Central memory CD4-positive, alpha-beta T cell (primary cell): Measurements from ENCODE around the gene FITM2.

Experiments
- DNase-seq: peaks from one replicate; pipeline ENCODE4 v3.0.0; 2022

The FITM2 gene

GRCh38 chr20:44279228-44279627 lies 31.8 kb downstream of the FITM2 start:
- no peak for DNase-seq

GRCh38 chr20:44274303-44275017 lies 36.5 kb downstream of the FITM2 start:
- no peak for DNase-seq

DNA sequence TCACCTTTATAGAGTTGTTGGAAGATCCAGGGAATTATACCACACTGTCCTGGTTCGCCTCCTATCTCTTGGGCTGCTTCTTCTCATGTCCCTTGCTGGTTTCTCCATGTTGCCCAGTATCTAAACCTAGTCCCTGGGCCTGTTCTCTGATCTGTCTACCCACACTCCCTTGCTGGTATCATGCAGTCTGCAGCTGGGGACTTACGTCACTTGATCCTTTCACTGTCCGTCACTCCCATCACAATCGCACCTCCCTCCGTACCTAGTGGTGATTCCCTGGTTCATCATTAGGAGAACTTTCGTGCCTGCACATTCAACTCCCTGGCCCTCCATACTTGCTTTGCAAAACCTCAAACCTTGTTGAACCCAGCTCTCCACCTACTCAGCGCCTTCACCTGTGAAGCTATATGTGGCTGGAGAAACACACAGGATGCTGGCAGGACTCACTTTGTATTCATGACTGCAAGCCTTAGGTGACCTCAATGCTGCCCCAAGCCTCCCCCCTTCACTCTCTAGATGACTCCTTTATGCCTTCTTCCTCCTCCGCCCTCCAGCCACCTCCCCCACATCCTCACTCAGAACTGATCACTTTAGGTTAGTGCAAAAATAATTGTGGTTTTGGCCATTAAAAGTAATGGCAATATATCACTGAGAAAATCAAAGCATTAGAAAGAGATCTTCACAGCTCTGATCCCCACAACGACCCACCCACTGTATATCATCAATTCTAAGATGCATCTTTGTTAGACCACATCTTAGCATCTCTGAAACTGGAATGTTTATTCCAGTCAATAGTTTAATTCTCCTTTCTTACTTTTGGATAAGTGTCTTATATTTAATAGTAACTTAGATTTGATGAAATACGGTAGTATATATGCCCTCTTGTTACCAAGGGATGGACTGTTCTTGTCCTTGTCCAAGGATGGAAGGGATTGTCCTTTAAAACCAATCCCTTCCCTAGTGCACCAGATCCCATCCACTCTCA lies 37.5 kb downstream of the FITM2 start:
- DNase-seq: no peak

GRCh38 chr20:44271915-44272663 lies 38.9 kb downstream of the FITM2 start:
- no peak for DNase-seq

DNA sequence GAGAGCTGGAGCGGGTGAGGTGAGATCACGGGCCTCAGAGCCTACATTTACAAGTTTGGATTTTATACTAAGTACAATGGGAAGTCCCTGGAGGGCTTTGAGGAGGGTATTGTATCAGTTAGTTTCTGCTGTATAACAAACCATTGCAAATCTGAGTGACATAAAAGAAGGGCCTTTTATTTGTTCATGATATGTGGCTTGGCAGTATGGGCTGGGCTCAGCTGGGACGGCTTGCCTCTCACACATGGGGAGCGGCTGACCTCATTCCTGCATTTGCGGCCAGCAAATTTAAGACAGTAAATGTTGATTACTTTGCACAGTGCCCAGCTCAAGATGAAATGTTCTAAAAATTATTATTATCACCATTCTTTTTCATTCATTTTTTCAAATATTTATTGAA lies 42.2 kb downstream of the FITM2 start:
- DNase-seq: no peak

DNA sequence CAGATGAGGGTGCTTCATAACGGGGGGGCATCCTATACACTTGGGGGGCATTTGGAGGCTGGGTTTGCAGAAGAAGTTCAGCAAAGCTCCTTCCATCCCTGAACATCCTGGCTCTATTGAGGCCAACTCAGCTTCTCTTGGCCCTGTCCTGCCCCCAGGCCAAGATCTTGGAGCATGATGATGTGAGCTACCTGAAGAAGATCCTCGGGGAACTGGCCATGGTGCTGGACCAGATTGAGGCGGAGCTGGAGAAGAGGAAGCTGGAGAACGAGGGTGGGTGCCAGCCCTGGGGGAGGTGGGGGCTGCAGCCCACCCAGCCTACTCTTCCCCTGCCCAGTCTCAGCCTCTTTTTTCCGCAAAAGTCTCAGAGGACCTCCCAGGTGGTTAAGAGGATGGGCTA lies 46.7 kb downstream of the FITM2 start:
- DNase-seq: no peak

GRCh38 chr20:44258226-44258890 lies 52.6 kb downstream of the FITM2 start:
- DNase-seq: no peak

DNA sequence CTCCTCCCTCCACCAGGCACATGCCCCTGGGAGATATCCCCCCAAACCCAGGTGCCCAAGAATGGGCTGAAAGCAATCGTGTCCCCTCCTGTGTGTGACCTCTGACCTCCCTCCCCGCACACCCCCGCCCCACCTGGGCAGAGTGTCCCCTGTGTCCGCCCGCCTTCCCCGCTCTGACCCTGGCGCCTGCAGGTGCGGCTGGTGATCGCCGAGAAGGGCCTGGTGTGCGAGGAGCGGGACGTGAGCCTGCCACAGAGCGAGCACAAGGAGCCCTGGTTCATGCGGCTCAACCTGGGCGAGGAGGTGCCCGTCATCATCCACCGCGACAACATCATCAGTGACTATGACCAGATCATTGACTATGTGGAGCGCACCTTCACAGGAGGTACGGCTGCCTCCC lies 54.0 kb downstream of the FITM2 start:
- no peak for DNase-seq

- DNase-seq: no peak
These were observed 55.1 kb downstream of the FITM2 start for GRCh38 chr20:44255942-44256341.

DNA sequence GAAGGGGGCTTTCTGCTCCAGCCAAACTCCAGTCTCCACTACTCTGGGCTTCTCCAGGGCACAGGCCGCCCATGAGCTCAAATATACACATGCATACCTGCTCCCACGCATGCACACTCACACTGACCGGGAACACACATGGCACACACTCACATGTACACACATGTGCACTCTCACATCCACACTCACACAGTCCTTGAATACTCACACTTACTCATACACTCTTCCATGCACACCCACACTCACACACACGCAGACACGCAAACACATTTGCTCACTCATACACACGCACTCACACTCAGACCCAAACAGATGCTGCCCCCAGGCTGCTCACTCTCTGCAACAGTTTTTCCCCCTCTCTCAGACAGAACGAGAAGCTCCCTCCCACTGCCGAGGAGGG lies 56.9 kb downstream of the FITM2 start:
- DNase-seq: no peak

DNA sequence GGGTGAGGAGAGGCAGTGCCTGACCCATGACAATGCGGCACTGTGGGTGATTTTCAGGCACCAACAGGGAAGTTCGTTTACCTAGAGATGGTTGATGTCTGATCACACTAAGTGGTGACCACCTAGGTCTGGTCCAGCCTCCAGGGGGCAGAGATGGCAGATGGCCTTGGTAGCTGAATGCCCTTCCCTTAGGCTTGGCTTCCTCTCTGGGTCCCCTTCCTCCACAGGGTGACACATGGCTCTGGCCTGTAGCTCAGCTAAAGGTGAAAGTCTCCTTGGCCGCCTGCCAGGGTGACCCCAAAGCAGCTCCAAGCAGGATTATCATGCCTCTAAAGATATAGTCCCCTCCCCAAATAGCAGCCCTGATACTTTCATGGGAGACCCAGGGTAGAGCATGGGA lies 57.5 kb downstream of the FITM2 start:
- no peak for DNase-seq
